HG03060 (cell line): Measurements from ENCODE around the gene MAN1C1.
"Not testable (repeated sequence)": the region's sequence is repeated elsewhere in the genome, so short reads cannot be mapped to it uniquely, and the experiment has no call there.

Experiments
- ATAC-seq: cut with Tn5 transposase; IDR thresholded peaks from one replicate; pipeline ENCODE4 v1.9.1; 2021; ENCODE audit warnings: low read depth, moderate number of reproducible peaks; ENCODE audit not compliant: unreplicated experiment

Gene MAN1C1

DNA sequence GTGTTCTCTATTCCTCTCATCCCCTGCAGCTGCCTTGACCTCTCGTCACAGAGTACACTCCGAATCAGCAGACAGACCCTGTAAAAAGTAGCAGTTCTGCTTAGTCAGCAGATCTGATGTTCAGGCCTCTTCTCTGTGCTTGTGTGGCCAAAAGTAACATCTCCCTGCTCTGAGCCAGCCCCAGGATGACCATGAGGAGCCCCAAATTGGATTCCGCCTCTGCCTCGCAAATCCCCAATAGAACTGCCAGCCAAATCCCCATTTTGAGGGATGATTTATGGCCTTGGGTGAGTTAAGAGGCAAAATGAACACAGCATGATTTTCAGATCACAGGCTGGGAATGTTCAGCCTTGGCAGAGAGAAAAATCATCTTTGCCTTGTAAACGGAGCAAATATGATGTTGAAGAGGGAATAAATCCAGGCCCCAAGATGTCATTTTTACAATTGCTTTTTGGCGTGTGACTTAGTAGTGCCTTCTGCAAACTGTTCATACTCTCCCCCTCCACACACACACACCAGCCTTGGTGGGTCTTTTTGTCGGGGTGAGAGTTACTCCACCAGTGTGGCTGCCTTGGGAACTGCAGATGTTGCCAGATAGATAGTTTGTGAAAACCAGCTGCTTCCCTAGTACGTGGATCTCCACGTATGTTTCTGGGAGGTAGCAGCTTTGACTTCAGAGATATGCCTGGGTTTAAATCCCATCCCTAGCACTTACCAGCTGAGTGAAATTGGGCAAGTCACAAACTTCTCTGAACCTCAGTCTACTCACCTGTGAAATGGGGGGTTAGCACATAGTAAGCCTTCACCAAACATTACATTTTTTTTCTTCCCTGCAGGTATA lies 77.8 kb downstream of the MAN1C1 start:
- ATAC-seq = no peak

- ATAC-seq = no peak
Observed at GRCh38 chr1:25695090-25695770, 78.6 kb downstream of the MAN1C1 start.

GRCh38 chr1:25695771-25696311 lies 79.2 kb downstream of the MAN1C1 start:
- ATAC-seq = no peak

- not testable (repeated sequence) for ATAC-seq
Observed at GRCh38 chr1:25696643-25697042, 80.1 kb downstream of the MAN1C1 start.

GRCh38 chr1:25697435-25698217 lies 81.0 kb downstream of the MAN1C1 start:
- no peak for ATAC-seq

DNA sequence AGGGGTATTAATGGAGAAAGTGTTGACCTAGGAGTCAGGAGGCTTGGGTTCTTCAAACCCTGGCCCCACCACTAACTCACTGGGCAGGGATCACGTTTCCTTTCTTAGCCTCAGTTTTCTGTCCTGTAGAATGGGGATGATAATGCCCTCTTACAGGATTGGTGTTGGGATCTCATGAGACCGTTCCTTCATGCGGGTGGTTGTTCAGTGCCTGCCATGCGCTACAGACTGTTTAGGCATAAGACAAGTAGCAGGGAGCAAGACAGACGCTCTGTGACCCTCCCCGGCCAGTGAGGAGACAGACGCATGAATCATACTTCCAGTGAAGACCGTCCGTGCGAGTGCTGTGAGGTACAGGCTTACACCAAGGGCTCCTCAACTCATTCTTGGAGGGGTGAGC lies 81.7 kb downstream of the MAN1C1 start:
- ATAC-seq = no peak

DNA sequence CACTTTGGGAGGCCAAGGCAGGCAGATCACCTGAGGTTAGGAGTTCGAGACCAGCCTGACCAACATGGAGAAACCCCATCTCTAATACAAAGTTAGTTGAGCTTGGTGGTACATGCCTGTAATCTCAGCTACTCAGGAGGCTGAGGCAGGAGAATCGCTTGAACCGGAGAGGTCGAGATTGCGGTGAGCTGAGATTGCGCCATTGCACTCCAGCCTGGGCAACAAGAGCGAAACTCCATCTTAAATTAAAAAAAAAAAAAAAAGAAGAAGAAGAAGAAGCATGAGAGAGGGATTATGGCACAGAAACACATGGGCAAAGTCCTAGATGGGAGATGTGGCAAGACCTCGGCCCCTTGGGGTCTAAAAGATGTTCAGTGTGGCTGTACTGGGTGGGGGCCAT lies 82.5 kb downstream of the MAN1C1 start:
- not testable (repeated sequence) for ATAC-seq

DNA sequence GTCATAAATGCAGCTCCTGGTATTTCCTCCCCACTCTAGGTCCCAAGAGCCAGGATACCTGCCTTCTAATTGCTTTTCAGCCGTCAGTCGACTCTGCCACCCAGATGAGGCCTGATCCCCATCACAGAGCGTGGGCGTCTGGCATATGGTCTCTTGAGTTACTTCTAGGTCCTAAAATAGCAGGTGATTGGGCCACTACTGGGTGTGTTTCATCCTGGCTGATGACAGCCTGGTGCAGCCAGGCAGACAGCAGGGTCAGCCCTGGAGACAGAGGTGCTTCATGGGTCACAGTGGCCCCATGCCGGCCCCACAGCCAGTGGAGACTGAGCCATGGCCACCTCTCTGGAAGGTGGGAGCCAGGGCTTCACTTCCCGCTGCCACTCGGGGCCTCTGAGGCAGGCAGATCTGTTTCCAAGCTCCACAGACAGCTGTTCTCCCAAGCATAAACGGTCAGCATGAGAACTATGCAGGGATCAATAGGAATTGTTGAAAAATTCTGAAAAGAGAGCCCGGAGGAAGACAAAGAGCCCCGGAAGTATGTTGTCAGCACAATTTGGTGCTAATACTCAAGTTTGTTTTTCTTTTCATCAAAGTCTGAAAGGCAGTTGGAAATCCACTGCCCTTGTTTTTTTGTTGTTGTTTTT lies 83.0 kb downstream of the MAN1C1 start:
- ATAC-seq = no peak

- no peak for ATAC-seq
Observed at GRCh38 chr1:25700144-25700523, 83.5 kb downstream of the MAN1C1 start.

DNA sequence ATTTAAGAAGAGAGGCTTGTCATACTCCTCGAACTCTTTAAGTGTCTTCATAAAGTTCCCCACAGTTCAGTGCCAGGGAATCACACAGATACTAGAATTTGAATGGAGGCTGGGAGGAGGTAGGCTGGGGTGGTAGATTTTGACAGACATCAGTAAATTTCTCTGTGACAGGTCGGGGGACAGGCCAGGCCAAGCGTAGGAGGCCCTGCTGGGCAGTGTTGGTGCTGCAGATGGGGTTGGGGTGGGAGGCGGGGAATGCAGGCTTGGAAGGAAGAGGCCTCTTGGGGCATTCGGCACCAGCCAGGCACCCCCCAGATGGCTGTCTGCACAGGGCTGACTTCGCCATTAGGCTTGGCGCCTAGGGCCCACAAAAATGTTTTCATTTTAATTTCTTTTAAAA lies 84.0 kb downstream of the MAN1C1 start:
- ATAC-seq = no peak

DNA sequence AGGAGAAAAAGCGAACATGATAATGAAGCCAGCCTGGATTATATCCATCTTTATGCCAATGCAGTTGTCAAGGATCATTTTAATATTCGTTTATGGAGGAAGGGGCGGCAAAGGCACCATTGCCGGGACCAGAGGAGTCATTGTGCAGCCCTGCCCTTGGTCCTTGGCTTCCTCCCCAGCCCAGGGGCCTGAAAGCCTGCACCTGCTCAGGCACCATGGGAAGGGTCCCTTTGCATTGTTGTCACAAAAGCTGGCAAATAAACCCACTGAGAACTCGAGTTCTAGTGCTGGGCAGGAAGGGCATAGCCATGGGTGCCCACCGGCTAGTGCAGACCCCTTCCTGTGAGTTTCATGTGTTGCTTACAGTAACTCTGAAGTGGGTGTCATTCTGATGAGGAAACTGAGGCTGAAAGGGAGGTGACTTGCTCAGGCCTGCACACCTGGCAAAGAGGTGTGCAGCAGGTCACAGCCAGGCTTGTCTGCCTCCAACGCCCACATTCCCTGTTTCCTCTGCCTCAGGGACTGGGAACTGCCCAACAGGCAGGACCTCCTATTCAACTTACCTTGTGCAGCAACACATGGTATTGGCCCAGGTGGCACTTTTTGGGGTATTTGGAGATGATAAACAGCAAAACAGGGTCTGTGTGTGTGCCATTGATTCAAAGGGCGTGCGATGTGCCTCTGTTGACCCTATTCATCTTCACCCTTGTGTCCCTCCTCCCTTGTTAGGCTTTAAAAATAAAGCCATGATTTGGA lies 84.6 kb downstream of the MAN1C1 start:
- no peak for ATAC-seq

GRCh38 chr1:25702101-25702775 lies 85.6 kb downstream of the MAN1C1 start:
- no peak for ATAC-seq

DNA sequence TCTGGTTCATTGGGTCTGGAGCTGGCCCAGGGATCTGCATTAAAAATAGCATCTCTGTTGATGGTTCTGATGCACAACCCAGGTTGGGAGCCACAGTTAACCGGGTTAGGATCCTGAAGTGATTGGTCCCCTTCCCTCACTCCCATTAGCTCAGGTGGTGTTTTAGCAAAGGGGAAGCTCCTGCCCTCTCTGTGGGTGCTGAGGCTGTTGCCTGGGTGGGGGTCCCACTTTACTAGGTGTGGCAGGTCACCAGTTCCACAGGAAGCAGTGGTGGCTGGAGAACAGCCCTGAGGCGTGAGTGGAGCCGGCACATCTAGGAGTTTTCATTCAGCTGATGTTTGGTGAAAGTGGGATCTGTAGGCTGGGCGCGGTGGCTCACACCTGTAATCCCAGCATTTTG lies 86.5 kb downstream of the MAN1C1 start:
- no peak for ATAC-seq

DNA sequence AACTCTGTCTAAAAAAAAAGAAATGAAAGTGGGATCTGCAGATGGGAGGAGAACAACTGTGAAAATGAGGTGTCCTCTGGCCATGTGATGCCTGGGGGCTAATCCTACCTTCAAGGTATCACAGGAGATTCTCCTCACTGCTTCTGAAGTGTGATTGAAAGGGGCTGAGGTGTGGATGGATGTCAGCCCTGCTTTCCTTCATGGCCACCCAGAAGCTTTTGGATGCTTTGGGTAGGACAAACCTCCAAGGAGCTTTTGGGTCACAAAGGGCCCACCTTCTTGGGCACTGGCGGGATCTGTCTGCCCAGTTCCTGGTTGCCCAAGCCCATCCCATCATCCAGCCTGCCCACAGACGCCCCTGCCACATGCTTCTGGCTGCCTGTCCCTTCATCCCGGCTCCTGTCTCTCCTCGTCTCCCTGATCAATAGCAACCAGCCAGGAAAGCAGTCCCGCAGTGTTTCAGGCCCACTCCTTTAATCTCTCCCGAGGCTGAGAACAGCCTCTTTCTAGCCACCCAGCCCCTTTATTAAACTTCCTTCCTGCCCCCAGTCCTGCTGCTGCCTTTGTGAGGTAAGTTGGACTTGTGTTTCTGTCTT lies 87.2 kb downstream of the MAN1C1 start:
- no peak for ATAC-seq

- no peak for ATAC-seq
Observed at GRCh38 chr1:25704267-25704691, 87.7 kb downstream of the MAN1C1 start.

GRCh38 chr1:25705699-25706098 lies 89.1 kb downstream of the MAN1C1 start:
- no peak for ATAC-seq

GRCh38 chr1:25706146-25707089 lies 89.8 kb downstream of the MAN1C1 start:
- no peak for ATAC-seq
